HG02938 (cell line): ENCODE results near the gene ATP1B3.
"Not testable (repeated sequence)": the region's sequence is repeated elsewhere in the genome, so short reads cannot be mapped to it uniquely, and the experiment has no call there.

Experiments used
- ATAC-seq: cut with Tn5 transposase; IDR thresholded peaks from one replicate; pipeline ENCODE4 v1.9.1; 2021; ENCODE audit warnings: mild to moderate bottlenecking, moderate library complexity; ENCODE audit not compliant: unreplicated experiment

Gene ATP1B3

DNA sequence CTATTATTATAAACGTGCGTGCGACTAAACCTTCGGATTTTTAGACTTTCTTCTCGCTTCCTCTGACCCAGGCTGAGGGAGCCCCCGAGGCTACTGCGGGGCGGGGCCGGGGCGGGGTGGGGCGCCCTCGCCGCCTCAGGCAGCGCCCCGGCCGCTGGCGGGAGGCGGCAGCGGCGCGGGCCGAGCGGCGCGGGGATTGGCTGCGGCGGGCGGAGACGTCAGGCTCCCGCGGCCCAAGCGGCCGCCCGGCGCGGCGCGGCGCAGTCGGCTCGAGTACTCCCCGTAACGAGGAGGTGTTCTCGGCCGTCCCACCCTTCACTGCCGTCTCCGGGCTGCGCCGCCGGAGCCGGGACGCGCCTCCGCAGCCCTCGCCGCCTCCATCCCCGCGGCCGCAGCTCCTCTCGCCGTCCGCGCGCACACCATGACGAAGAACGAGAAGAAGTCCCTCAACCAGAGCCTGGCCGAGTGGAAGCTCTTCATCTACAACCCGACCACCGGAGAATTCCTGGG is at the start of gene ATP1B3:
ATP1B3 (plus strand) TSS at position 263 of the 510 bp plus-strand sequence; CDS start at position 422, 159 bp downstream.
- ATAC-seq, result peak; percentile 67

DNA sequence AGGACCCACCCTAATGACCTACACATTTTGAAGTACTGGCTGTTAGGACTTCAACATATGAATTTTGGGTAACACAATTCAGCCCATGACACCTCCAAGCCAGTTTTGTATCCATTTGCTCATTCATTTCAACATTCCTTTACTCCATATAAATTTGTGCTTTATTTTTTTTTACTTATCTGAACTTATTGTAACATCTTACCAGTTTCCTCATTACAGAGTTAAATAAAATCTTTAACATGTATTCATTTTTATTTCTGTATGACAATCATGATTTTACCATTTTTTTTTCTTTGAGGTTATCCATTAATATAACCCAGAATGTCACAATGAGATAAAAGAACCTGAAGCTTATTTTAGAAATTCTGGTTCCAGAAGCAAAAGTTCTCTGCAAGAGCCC is 48.0 kb upstream of the ATP1B3 start:
- ATAC-seq, result no peak

DNA sequence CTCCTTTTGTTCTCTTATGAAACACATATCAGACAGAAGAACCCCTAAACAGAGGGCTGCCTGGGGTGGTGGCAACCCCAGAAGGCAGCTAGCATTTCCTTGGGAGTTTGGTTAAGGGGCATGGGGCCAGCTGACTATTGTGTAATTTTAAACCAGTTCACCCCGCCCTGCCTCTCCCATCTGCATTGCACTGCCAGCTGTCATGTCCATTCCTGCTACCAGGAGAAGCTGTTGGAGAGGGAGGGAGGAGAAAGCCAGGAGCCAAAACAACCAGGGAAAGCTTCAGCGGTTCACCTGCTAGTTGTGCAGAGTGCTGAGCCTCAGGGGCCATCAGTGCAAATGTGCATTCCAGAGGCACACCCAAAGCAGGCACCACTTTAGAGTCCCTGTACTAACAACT is 47.6 kb upstream of the ATP1B3 start:
- no peak for ATAC-seq

DNA sequence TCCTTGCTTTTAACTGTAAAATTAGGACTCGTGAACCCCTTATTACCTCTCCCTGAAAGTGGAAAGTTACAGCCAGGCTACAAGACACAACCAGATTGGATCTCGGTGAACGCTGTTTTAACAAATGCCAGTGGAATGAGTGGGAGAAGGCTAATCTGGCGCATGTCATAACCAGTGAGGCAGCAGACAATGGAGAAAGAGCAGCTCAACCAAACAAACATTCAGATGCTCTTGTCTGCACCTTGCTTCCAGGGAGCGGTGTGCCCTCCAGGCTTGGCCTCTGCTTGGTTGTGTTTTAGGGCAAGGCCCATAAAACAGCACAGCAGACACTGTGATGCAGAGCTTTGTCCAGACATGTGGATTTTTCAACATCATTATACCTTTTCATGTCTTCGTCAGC is 45.9 kb upstream of the ATP1B3 start:
- no peak for ATAC-seq

DNA sequence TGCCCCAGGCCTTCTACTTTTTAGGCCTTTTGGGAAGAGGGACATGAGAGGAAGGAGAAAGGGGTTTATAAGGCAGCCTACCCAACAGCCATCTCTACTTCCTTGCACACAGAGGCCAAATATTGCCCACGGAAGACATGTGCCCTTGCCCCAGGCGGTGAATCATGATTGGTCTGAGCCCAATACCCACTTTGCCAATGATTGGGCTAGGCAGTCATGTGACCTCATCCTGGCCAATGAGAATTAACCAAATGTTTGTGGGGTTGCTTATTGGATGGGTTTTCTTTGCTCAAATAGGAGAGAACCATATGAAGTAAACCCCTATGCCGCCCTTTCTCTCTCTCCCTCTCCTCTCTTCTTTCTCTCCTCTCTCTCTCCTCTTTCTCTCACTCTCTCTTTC is 42.2 kb upstream of the ATP1B3 start:
- ATAC-seq, result no peak

DNA sequence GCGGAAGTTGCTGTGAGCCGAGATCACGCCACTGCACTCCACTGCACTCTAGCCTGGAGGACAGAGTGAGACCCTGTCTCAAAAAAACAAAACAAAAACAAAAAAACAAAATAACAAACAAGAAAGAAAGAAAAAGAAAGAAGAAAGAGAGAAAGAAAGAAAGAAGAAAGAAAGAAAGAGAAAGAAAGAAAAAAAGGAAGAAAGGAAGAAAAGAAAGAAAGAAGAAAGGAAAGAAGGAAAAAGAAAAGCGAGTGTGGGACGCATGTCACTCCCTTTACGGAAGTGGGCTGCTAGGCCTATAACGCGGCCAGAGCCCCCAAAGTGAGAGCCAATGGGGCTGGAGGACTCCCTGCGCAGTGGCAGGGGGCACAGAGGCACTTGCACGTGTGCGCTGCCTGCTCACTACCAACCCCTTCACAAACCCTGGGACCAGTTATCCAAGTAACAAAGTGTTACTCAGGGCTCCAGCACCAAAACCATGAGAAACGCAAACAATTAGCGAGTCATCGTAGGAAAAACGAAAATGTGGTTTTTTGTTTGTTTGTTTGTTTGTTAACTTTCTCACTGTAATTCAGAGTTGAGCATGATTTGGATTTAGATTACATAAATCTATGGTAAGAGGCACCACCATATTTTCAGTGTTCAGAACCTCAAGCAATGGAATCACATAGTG is 40.8 kb upstream of the ATP1B3 start:
- no peak for ATAC-seq

DNA sequence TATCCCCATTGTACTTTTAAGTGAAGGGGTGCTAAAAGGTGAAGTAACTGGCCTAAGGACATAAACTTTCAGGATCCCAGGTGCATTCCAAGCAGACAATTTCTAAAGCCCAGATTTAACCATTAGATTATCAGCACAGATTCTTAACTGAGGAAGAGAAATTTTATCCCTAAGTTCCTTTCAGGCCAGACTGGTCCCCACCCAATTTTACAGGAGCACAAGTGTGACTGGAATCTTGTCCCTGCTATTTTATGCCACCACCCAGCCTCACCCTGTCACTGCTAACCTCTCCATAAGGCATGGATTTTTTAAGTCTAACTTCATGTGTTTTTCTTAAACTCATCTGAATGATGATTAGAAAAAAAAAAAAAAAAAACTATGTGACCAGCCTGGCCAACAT is 37.1 kb upstream of the ATP1B3 start:
- no peak for ATAC-seq

DNA sequence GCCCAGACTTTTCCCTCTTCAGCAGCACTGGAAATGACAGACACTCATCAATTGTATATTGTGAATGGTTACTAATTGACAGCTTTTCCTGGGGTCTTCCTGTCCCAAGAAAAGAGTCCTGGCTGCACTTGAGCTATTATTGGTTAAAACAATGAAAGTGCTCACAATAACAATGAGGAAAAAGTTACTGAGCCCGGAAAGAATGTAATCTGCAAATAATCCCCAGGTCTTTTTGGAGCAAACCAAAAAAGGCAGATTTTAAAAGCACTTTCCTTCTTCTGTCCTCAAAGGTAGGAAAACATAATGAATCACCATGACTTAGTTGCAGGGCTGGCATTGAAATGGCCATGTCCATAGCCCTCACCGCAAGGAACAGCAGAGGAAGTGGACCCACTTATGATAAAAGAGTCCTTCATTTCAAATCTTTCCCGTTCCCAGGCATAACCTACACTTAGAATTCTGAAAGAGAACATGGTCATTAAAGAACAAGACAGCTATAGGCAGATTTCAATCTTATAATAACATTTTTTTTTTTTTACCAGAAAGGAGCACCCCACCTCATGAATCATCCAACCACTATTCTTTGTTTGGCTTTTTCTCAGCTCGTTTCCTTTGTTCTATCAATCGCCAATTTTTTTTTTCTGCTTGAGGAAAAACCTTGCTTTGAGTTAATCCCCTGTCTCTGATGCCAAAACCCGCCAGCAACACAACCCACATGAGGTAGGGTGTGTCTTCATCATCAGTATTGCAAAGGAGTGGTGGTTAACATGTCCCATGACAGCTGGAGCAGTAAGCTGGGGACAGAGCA is 35.5 kb upstream of the ATP1B3 start:
- ATAC-seq, result no peak

DNA sequence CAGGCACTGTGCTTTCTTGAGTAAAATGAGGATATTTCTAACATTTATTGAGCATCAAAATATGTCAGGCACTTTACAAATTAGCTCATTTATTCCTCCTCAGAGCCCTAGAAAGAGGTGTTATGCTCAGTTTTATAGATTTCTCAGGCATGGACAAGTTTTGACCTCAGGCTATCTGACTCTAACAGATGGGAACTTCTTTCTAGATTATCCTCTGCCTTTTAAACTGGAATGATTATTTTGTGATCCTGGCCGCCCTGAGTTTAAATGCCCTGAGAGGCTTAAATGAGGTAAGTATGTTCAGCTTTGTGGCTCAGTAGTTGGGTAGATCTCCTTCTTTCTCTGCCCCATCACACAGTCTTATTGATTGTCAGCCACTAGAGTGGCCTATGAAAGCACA is 32.3 kb upstream of the ATP1B3 start:
- no peak for ATAC-seq

DNA sequence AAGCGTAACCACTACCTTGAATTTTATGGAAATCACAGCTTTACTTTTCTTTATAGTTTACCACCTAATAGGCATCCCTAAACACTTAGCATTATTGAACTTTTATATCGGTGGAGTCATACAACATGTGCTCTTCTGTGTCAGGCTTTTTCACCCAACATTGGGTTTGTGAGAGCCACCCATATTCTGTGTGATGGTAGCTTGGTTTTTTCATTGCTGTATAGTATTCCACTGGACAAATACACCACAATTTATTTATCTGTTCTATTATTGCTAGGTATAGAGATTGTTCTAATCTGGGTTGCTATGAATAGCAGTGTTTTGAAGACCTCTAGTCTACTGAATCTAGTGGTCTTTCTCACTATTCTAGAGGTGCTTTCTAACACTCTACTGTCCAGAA is 31.6 kb upstream of the ATP1B3 start:
- ATAC-seq, result no peak

DNA sequence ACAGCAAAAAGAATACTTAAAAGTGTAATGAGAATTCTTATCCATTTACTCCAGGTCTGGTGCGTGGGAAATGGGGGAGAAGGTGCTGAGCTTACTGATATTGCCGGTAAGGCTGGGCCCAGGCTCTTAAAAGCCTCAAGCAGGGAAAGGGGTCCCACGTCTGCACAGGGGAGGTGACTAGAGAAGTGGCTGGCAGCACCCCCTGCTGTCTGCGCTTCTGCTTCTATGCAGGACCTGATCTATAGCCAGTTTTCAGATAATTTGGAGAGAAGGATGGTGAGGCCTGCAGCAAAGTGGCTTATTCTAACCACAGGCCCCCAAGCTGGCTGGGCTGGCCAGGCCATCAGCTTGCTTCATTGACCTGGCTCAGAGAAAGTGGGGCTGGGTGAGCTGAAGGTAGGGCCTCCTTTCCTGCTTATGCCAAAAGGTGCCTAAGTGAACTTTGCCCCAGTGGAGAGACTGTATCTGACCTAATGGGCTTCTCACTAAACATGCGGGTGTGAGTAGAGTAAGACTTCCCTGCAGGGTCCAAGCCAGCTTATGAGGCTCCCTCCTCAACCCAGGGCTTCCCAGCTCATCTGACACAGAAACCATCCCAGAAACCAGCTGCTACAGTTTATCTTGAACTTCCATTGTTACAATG is 30.9 kb upstream of the ATP1B3 start:
- no peak for ATAC-seq

DNA sequence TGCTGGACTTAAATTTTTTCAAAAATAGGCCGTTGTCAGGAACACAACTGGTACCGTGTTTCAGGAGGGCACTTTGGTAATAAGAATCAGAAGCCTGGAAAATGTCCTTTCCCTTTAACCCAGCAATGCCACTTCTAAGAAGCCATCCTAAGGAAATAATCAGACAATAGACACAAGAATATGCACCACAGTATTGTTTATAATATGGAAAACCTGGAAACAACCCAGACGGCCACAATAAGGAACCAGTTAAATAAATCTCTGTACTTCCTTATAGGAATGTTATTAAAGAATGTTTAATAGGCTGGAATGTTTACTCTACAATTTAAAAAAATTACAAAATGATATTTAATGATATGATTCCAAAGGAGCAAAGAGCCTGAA is 30.4 kb upstream of the ATP1B3 start:
- no peak for ATAC-seq

DNA sequence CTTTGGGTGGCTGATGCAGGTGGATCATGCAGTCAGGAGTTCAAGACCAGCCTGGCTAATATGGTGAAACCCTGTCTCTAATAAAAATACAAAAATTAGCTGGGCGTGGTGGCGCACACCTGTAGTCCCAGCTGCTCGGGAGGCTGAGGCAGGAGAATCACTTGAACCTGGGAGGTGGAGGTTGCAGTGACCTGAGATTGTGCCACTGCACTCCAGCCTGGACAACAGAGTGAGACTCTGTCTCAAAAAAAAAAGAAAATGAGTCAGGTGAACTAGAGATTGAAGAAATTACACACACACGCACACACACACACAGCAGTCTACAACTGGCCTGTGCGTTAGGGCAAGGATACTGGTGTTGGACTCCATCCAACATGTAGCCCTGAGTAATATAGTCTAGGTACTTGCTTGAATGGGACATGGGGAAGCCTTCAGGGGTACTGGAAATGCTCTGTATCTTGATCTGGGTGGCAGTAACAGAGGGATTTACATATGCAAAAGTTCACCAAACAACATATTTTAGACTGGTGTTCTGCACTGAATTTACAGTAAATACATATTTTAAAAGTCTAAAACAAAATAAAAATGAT is 28.2 kb upstream of the ATP1B3 start:
- not testable (repeated sequence) for ATAC-seq

DNA sequence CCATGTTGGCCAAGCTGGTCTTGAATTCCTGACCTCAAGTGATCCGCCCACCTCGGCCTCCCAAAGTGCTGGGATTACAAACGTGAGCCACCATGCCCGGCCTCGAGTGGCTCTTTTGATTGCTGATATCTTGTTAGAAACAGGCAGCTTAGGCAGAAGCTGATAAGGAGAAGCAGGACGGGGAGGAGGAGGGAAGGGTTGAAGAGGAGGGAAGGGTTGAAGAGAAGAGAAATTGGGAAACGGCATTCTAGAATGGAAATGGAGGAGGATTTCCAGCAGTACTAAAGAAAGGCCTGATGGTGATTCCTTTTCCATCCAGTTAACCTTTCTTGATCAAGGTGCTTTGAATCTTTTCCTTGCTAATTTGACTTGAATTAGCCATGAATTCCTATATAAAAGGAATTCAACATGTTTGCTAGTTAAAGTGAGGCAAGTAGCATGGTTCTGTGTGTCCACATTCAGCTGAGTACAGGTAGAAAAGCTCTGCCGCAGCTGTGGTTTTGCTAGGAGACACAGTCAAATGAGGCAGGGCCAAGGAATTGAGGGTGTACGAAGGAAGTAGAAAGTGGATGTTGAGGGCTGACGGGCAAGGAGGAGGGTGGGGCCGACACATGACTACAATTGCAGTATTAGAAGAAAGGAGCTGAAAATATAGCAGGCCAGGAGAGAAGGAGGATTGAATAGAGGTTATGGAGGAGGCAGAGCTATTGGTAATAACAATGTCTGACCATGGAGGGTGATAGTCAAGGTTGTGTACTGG is 27.2 kb upstream of the ATP1B3 start:
- ATAC-seq, result no peak

DNA sequence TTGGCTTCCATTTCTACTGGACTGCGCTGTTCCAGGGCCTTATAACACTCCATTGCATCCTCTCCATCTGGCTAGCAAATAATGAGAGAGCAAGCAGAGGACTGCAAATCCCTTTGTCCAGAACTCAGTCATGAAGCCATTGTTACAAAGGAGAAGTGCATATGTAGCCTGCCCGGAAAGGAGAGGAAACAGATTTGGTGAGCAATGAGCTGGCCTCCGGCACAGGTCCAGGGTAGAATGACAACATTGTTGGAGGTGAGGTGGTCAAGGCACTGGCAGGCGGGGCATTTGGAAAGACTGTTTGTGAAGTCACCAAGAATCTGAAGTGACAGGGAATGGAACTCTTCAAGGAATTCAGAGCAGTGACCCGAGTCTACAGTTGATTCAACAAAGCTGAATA is 25.0 kb upstream of the ATP1B3 start:
- no peak for ATAC-seq

DNA sequence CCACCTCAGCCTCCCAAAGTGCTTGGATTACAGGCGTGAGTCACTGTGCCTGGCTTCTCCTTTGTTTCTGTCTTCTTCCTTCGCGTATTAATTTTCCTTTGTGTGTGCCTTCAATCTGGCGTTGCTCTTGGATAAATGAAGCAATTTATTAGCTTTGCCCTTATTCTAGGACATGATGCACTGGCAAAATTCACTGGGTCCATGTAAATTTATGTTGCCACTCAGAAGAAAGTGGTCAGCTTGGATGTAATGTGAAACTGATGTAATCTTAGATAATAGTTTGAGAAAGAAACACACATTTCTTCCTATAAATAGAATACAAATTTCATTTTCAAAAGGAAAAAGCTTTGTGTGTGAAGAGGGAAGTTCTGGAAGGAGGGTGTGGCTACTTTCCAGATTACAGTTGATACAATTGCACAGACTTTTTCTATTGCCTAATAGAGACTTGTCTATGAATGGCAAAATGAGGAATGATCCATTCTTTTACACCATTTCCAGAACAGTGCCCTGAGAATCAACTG is 23.3 kb upstream of the ATP1B3 start:
- ATAC-seq, result no peak

DNA sequence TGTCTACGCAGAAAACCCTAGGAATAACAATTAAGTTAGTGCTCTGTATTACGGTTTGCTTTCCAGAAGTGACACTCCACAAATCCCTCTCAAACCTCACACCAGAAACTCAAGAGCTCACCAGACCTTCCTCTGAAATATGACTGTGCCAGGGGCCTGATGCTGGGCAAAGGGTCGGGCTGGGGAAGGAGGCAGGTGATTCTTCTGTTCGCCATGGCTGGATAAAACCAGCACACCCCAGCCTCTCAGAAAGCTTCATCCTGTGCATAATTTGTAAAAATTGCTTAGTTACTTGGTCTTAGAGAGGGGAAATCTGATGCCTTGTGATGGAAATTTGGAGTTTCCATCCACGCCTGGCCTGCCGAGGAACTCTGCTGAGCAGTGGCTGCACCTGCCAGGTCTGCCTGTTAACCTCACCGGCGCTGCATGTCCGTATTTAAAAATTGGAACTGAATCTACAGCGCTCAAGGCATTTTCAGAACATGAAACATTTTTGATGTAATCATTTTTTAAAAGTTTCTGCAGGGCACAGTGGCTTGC is 22.7 kb upstream of the ATP1B3 start:
- no peak for ATAC-seq

DNA sequence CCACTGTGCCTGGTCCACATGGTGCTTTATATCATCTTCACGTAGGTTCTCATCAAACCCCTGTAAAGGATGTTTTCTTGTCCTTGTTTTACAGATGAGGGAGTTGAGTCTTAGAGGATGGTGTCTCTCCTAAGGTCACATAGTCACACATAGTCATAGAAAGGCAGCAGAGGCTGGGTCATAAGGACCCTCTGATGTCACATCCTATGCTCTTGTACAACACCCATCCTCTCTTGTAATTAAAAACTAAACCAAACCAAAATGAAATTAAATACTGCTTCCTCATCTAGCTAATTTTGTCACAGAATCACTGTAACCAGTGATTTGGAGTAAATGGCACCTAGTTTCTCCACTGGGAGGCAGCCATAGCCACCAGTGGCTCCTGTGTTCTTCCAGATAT is 21.8 kb upstream of the ATP1B3 start:
- no peak for ATAC-seq

DNA sequence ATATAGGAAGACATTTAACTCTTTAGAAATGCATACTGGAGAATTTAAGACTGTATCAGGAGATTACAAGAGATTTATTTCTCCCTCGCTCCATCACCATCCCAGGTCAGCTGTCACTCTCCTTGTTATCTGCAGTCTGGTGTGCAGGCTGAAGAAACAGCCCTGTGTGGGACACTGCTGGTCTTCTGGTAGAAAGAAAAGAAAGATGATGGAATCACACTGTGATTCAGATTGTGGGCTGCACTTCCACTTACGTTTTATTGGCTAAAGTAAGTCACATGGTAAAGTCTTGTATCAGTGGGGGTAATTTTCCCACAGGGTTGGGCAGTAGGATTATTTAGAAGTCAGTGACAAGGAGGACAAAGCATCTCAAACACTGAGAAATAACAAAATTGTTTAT is 18.1 kb upstream of the ATP1B3 start:
- no peak for ATAC-seq

DNA sequence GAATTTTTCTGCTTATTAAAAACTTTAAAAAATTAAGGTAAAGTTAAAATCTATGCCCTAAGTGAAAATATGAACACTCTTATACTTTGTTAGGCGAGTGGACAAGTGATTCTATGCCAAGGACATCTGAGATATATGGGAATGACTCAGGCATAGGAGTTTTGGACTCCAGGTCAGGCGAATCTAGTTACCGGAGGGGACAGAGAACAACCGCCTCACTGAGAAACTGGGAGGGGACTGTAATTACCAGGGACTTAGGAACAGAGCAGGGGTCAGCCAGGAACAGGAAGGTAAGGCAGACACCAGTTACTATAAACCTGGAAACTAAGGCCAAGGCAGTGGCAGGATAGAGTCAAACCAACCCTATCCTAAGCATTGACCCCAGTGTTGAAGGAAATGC is 16.8 kb upstream of the ATP1B3 start:
- ATAC-seq, result no peak
